WTC11 (cell line): Measurements from ENCODE around the gene C3orf33. TPM values are rescaled to one million over a fixed set of nuclear protein-coding genes. Genes with fewer than 3 reads are reported as not detected.

Source experiments
- ATAC-seq: fragments of 200-7000 bp; cut with Tn5 transposase; 2 replicates; pipeline ENCODE4 v1.10.0; 2021; ENCODE audit warnings: mild to moderate bottlenecking, moderate library complexity
- CTCF ChIA-PET: fragments of 300-600 bp; sonication (Branson Sonifier 250); formaldehyde crosslinking; loops from one replicate; lab custom pipeline; 2021; ENCODE audit warnings: antibody characterized with exemption; lab: Charles Lee
- POLR2A ChIA-PET: fragments of 350-600 bp; sonication (Branson Sonifier 250); formaldehyde crosslinking; loops from one replicate; lab custom pipeline; 2021; ENCODE audit warnings: antibody characterized with exemption; lab: Charles Lee
- DNase-seq: peaks from one replicate; pipeline ENCODE4 v3.0.0; 2021; ENCODE audit warnings: low spot score
- H3K27ac Mint-ChIP-seq: 2 replicates; pipeline ENCODE4 v1.8.0; 2021; ENCODE audit warnings: mixed read lengths
- H3K27me3 Mint-ChIP-seq: 2 replicates; pipeline ENCODE4 v1.8.0; 2021; ENCODE audit warnings: low read depth, mild to moderate bottlenecking, moderate library complexity, mixed read lengths
- H3K36me3 Mint-ChIP-seq: 2 replicates; pipeline ENCODE4 v1.8.0; 2021; ENCODE audit warnings: mixed read lengths
- H3K4me1 Mint-ChIP-seq: 2 replicates; pipeline ENCODE4 v1.8.0; 2022; ENCODE audit warnings: mixed read lengths
- H3K4me3 Mint-ChIP-seq: 2 replicates; pipeline ENCODE4 v1.8.0; 2021; ENCODE audit warnings: mild to moderate bottlenecking, moderate library complexity, mixed read lengths
- H3K9me3 Mint-ChIP-seq: 2 replicates; pipeline ENCODE4 v1.8.0; 2021; ENCODE audit warnings: mixed read lengths
- ATF6 ChIP-seq: sonication (generic); formaldehyde crosslinking; IDR thresholded peaks from 2 replicates; pipeline ENCODE4 v1.8.1; 2023; ENCODE audit warnings: mild to moderate bottlenecking, missing genetic modification reagents
- CREB1 ChIP-seq: sonication (generic); formaldehyde crosslinking; IDR thresholded peaks from 2 replicates; pipeline ENCODE4 v1.8.0; 2023; ENCODE audit warnings: mild to moderate bottlenecking, missing genetic modification reagents
- FOXK1 ChIP-seq: sonication (generic); formaldehyde crosslinking; IDR thresholded peaks from 2 replicates; pipeline ENCODE4 v1.8.0; 2022; ENCODE audit warnings: mild to moderate bottlenecking, moderate library complexity, missing genetic modification reagents
- FOXP4 ChIP-seq: sonication (generic); formaldehyde crosslinking; IDR thresholded peaks from 2 replicates; pipeline ENCODE4 v1.8.0; 2022; ENCODE audit warnings: mild to moderate bottlenecking, missing genetic modification reagents
- GABPB1 ChIP-seq: sonication (generic); formaldehyde crosslinking; IDR thresholded peaks from 2 replicates; pipeline ENCODE4 v1.8.1; 2023; ENCODE audit warnings: mild to moderate bottlenecking, missing genetic modification reagents
- KAT7 ChIP-seq: sonication (generic); formaldehyde crosslinking; IDR thresholded peaks from 2 replicates; pipeline ENCODE4 v1.8.1; 2023; ENCODE audit warnings: missing genetic modification reagents, mild to moderate bottlenecking, borderline replicate concordance
- NR3C1 ChIP-seq: sonication (generic); formaldehyde crosslinking; conservative IDR thresholded peaks from 2 replicates; pipeline ENCODE4 v1.8.1; 2023; ENCODE audit warnings: low read depth, mild to moderate bottlenecking, missing genetic modification reagents
- SMAD4 ChIP-seq: sonication (generic); formaldehyde crosslinking; IDR thresholded peaks from 2 replicates; pipeline ENCODE4 v1.8.0; 2022; ENCODE audit warnings: mild to moderate bottlenecking, missing genetic modification reagents
- SP1 ChIP-seq: sonication (generic); formaldehyde crosslinking; conservative IDR thresholded peaks from 2 replicates; pipeline ENCODE4 v1.8.1; 2022; ENCODE audit warnings: missing genetic modification reagents
- USF2 ChIP-seq: sonication (generic); formaldehyde crosslinking; IDR thresholded peaks from 2 replicates; pipeline ENCODE4 v1.8.1; 2023; ENCODE audit warnings: mild to moderate bottlenecking, missing genetic modification reagents, moderate library complexity
- ZBTB21 ChIP-seq: sonication (generic); formaldehyde crosslinking; IDR thresholded peaks from 2 replicates; pipeline ENCODE4 v1.8.1; 2023; ENCODE audit warnings: mild to moderate bottlenecking, missing genetic modification reagents, borderline replicate concordance
- ZMAT4 ChIP-seq: fragments of 250-450 bp; sonication (Bioruptor Pico); IDR thresholded peaks from 2 replicates; pipeline ENCODE4 v1.9.0; 2021; ENCODE audit warnings: mild to moderate bottlenecking
- ZNF121 ChIP-seq: sonication (generic); formaldehyde crosslinking; IDR thresholded peaks from 2 replicates; pipeline ENCODE4 v1.8.0; 2023; ENCODE audit warnings: missing genetic modification reagents
- ZNF396 ChIP-seq: fragments of 250-450 bp; sonication (Bioruptor Pico); IDR thresholded peaks from 2 replicates; pipeline ENCODE4 v1.8.0; 2021; ENCODE audit warnings: mild to moderate bottlenecking, moderate library complexity, borderline replicate concordance
- ZNF425 ChIP-seq: fragments of 250-450 bp; sonication (Bioruptor Pico); conservative IDR thresholded peaks from 2 replicates; pipeline ENCODE4 v1.9.0; 2021; ENCODE audit warnings: mild to moderate bottlenecking
- total RNA-seq: library from RNA; stranded (reverse); gene quantifications from 3 replicates; pipeline ENCODE4 v1.2.3, GENCODE V29; 2021

Gene C3orf33
- total RNA-seq, 1 experiment from 2014 or later = 2.8 TPM

- no peak for ATAC-seq
- H3K27ac Mint-ChIP-seq = peak overlapping the region; percentile 42; the same call in 1 of the 2 replicates
- no peak overlapping the region for H3K4me3 Mint-ChIP-seq
- peaks cover 7% of the 10 kb centered on the region for H3K4me1 Mint-ChIP-seq
- no peak for TF ChIP-seq FOXP4 (CRISPR knock-in tag)
- TF ChIP-seq NR3C1 (CRISPR knock-in tag) = no peak
- TF ChIP-seq ZBTB21 (CRISPR knock-in tag) = no peak
- TF ChIP-seq ZNF425 (CRISPR knock-in tag) = no peak
- no peak for TF ChIP-seq USF2 (CRISPR knock-in tag)
- no peak for TF ChIP-seq ZMAT4
- no peak for TF ChIP-seq ZNF396 (CRISPR knock-in tag)
- peaks cover 10% of the 10 kb centered on the region for H3K36me3 Mint-ChIP-seq
- no peak for DNase-seq
- peaks cover 10% of the 10 kb centered on the region for H3K9me3 Mint-ChIP-seq
- CTCF ChIA-PET = interaction anchor here (1.4 kb wide), 1 partner anchor 20 kb away, joined by 6 read pairs; the partner anchor contains the start of gene C3orf33
- no peaks in the 10 kb centered on the region for H3K27me3 Mint-ChIP-seq
- POLR2A ChIA-PET = no interaction called here
Measured at GRCh38 chr3:155785662-155786295, 20.3 kb downstream of the C3orf33 start.

GRCh38 chr3:155782390-155782953 lies 23.6 kb downstream of the C3orf33 start:
- Mint-ChIP-seq H3K27ac (no peak overlapping the region), H3K27me3 (no peaks in the 10 kb centered on the region), H3K9me3 (peaks cover 10% of the 10 kb centered on the region), H3K4me1 (peaks cover 2% of the 10 kb centered on the region; the same call in 1 of the 2 replicates), H3K4me3 (no peak overlapping the region), H3K36me3 (peaks cover 10% of the 10 kb centered on the region)
- CTCF ChIA-PET = interaction anchor here (3.0 kb wide), 1 partner anchor 23 kb away, joined by 10 read pairs; the partner anchor contains the start of gene C3orf33
- ATAC-seq (no peak), DNase-seq (no peak)
- TF ChIP-seq GABPB1 (CRISPR knock-in tag) (no peak), SMAD4 (no peak), SP1 (CRISPR knock-in tag) (no peak), KAT7 (CRISPR knock-in tag) (no peak), ATF6 (CRISPR knock-in tag) (no peak), ZNF121 (CRISPR knock-in tag) (no peak), FOXK1 (no peak), CREB1 (no peak)
- TF ChIP-seq, all 79 proteins: peak for 0
- POLR2A ChIA-PET = no interaction called here
